ENCODE results near the gene PCCA.

DNA sequence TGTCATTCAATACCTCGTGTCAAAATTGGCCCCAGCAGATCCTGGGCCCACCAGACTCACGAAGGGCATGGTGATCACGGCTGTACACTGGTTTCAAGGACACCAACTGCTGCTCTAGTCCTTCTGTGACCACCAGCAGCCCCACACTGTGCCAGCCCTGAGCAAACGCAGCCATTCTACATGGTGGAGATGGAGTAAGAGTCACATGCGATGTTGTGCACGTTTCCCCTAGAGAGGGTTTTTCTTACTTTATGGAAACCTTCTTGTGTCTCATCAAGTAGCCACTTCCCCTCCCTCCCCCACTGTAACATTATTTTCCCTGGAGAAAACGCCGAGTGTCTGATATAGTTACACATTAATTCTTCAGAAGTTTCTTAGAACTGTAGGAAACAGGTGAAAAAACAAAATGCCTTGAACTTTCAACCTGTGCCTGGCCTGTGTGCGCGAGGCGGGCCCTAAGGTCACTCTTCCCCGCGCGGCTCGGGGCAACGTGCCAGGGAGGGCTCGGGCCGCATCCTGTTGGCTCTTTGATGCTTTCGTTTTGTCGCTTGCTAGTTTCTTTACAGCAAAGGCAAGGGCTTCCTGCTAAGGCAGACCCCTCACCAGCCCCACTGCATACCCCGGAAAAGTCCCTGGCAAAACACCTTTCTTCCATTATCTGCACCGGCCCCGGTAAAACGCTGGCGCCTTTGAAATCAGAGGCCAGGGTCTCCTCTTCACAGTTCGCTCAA, 455.1 kb downstream of the PCCA start:
- TF ChIP-seq, protein P1, sequence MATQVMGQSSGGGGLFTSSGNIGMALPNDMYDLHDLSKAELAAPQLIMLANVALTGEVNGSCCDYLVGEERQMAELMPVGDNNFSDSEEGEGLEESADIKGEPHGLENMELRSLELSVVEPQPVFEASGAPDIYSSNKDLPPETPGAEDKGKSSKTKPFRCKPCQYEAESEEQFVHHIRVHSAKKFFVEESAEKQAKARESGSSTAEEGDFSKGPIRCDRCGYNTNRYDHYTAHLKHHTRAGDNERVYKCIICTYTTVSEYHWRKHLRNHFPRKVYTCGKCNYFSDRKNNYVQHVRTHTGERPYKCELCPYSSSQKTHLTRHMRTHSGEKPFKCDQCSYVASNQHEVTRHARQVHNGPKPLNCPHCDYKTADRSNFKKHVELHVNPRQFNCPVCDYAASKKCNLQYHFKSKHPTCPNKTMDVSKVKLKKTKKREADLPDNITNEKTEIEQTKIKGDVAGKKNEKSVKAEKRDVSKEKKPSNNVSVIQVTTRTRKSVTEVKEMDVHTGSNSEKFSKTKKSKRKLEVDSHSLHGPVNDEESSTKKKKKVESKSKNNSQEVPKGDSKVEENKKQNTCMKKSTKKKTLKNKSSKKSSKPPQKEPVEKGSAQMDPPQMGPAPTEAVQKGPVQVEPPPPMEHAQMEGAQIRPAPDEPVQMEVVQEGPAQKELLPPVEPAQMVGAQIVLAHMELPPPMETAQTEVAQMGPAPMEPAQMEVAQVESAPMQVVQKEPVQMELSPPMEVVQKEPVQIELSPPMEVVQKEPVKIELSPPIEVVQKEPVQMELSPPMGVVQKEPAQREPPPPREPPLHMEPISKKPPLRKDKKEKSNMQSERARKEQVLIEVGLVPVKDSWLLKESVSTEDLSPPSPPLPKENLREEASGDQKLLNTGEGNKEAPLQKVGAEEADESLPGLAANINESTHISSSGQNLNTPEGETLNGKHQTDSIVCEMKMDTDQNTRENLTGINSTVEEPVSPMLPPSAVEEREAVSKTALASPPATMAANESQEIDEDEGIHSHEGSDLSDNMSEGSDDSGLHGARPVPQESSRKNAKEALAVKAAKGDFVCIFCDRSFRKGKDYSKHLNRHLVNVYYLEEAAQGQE (IDR thresholded peaks at IDR 0.05) = no peak
- TF ChIP-seq, protein P2, sequence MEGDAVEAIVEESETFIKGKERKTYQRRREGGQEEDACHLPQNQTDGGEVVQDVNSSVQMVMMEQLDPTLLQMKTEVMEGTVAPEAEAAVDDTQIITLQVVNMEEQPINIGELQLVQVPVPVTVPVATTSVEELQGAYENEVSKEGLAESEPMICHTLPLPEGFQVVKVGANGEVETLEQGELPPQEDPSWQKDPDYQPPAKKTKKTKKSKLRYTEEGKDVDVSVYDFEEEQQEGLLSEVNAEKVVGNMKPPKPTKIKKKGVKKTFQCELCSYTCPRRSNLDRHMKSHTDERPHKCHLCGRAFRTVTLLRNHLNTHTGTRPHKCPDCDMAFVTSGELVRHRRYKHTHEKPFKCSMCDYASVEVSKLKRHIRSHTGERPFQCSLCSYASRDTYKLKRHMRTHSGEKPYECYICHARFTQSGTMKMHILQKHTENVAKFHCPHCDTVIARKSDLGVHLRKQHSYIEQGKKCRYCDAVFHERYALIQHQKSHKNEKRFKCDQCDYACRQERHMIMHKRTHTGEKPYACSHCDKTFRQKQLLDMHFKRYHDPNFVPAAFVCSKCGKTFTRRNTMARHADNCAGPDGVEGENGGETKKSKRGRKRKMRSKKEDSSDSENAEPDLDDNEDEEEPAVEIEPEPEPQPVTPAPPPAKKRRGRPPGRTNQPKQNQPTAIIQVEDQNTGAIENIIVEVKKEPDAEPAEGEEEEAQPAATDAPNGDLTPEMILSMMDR (IDR thresholded peaks at IDR 0.05; ENCODE audit: low read depth, low read length, missing input control) = no peak
- TF ChIP-seq, protein P3, sequence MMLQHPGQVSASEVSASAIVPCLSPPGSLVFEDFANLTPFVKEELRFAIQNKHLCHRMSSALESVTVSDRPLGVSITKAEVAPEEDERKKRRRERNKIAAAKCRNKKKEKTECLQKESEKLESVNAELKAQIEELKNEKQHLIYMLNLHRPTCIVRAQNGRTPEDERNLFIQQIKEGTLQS (IDR thresholded peaks at IDR 0.05) = no peak
- TF ChIP-seq JUND (IDR thresholded peaks at IDR 0.05) = peak in 1 of 2 donors; percentile 10

Measured in liver (tissue), 3 donors.